Fibroblast of skin of left biceps (primary cell): ENCODE results near the gene TMEM132D.

Source experiments
- DNase-seq, 2 experiments: peaks; one replicate each; pipeline ENCODE4 v3.0.0-alpha.2; 2013; ENCODE audit warnings: low read depth in 2 of 2

TMEM132D gene

GRCh38 chr12:129101816-129102215 is 802.0 kb downstream of the TMEM132D start:
- no peak for DNase-seq

GRCh38 chr12:129101404-129101803 is 802.4 kb downstream of the TMEM132D start:
- DNase-seq = no peak

DNA sequence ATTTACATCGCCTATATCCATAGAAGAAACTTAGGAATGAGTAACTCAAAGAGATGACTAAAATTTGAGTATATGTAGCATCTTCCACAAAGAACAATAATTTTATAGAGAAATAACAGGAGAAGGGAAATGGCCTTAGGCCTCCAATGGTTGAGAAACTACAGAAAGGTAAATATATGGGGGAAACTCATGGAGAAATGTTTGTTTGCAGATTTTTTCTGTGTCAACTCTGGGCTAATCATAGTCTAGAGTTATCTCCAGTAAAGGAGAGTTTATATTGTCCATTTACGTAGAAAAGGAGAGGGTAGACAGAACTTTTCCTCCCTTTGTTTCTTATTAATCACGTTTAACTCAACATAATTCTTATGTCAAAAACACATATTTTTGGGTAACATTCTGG is 806.4 kb downstream of the TMEM132D start:
- DNase-seq = no peak

DNA sequence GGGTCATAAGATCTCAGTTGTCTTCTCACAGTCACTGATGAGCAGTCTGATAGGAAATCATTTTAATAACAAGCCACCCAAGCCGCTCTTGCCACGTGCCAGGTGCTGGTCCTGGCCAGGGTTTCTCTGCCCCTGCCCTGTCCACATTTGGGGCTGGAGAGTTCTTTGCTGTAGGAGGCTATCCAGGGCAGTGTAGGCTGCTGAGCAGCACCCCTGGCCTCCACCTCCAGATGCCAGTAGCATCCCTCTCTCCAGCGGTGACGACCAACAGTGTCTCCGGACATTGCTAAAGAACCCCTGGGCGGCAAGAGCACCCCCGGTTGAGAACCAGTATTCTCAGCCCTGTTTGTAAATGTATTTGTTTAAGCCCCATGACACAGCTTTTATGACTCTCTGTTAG is 806.9 kb downstream of the TMEM132D start:
- no peak for DNase-seq

DNA sequence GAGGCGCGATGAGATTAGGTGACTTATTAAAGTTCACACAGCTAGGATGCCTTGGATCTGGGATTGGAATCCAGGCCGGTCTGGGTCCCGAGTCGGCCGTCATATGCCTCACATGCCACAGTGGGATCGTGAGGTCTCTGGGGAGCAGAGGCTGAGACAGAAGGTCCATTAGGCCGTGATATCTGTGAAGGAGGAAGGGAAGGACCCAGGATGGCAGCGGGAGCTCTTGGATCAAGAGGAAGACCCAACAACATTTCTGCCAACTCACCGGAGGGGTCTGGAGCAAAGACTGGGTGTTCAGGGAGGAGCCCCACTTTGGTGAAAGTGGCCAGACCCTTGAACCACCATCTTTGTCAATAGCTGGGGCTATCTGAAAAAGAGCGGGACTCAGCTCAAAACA is 807.6 kb downstream of the TMEM132D start:
- no peak for DNase-seq

DNA sequence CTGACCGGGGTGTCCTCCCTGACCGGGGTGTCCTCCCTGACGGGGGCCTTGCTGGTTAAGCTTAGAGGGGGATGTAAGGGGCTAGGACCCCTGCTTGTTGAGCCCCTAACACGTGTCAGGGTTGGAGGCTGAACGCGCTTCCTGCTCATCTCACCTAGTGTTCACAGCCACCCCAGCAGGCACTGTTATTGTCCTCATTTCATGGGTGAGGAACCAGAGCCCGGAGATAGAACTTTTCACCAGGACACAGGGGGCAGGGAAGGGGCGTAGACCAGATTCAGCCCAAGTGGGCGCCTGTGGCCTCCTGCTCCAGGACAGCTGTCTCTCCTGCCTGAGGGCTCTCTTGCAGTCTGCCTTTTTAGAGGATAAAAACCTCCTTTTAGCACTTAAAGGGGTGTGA is 814.2 kb downstream of the TMEM132D start:
- no peak for DNase-seq

GRCh38 chr12:129084875-129085826 is 818.7 kb downstream of the TMEM132D start:
- DNase-seq = no peak

DNA sequence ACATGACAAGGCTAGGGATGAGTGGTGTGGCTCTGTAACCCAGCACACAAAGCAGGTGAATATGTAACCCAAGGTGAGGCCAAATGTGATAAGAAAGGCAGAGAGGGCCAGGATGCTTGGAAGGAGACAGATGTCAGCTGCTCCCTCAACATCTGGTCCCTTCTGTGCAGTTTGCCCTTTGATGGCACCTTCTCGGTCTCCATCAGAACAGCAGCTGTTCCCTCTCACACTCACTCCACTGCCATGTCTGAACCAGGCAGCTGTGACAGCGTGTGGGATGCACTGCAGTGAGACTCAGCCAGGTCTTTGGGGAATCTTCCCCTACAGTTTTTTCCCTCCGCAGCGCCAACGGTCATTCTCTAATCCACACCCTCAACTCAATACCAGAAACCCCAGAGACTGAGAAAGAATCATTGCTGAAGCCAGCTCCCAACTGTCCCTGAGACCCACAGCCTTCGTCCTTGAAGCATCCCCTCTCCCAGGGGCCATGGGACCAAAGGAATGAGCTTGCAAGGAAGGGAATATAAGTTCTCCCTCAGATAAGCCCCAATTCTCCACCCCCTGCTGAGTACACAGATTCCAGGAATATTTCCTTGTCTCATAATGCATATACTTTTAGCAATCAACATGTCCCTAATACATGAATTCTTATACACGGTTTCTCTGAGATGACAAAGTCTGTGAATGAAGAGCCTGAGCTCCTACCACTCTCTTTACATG is 820.5 kb downstream of the TMEM132D start:
- DNase-seq = no peak

GRCh38 chr12:129082441-129082840 is 821.4 kb downstream of the TMEM132D start:
- no peak for DNase-seq

- DNase-seq = no peak
Observed at GRCh38 chr12:129081755-129082250, 822.0 kb downstream of the TMEM132D start.

- no peak for DNase-seq
Observed at GRCh38 chr12:129080821-129081220, 823.0 kb downstream of the TMEM132D start.

DNA sequence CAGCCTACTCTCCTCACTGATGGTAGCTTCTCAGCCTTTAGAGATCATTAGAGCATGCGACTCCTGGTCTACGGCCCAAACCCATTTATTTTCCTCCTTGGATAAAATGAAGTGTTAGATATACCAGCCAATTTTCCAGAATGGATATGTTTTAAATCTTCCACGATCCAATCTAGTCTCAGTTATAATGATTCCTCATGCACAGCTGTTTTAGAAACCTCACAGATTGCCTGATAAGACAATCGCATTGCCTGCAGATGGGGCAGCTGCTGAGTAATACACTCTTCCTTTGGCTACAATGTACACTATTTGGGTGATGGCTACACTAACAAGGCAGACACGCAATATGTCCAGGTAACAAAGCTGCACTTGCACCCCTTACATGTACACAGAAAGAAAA is 823.4 kb downstream of the TMEM132D start:
- DNase-seq = no peak

DNA sequence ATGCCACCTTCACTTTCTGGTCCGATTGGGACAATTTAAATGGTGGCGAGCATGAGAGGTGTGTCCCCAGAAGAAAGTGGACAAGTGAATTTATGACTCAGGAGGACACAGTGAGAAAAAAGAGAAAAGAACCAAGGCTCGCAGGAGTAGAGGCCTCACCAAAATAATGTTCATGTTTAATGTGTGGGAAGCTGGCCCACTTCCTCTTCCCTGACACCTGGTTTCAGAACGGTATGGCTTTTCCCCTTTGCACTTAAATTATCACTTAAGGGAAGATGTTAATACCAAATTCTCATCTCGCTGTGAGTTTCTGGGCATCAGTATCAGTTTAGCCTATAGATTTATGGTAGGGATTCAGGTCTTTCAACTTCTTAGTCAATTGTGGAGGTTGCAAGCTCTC is 824.1 kb downstream of the TMEM132D start:
- DNase-seq = no peak

DNA sequence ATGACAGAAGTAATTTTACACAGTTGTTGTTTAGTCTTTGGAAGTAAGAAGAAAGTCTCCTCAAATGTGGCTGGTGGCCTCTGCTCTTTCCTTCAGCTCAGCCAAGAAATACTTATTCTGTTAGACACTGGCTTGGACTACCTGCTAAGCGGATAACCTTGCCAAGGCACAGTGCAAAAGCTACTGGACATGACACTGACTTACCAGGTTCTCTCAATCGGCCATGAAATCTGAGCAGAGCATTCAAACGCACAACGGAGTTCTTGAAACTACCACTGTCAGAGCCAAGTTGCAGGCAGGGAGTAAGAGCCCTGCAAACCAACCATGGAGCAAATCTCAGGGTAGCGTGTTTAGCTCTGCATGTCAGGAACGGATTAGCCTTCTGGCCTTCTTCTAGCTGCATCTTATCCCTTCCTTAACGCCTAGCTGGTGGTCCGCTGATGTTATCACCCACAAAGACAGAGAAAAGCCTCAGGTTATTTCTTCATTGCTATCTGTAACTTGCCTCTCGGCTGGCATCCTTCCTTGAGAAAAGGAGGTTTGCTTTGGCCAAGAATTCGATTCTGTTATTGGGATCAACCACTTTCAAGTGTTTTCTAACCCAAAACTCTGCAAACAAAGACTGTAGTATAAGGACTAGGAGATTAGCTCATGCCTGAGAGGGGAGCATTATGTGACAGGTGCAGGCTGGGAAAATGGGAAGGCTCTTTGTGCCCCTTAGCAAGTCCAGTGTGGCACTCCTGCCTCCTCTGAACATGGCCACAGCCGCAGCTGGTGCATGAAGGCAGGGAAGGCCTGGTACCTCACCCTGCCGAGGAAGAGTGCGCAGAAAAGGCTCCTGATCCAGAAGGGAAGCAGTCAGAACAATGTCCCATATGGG is 827.1 kb downstream of the TMEM132D start:
- no peak for DNase-seq

- no peak for DNase-seq
Observed at GRCh38 chr12:129075460-129076208, 828.2 kb downstream of the TMEM132D start.

DNA sequence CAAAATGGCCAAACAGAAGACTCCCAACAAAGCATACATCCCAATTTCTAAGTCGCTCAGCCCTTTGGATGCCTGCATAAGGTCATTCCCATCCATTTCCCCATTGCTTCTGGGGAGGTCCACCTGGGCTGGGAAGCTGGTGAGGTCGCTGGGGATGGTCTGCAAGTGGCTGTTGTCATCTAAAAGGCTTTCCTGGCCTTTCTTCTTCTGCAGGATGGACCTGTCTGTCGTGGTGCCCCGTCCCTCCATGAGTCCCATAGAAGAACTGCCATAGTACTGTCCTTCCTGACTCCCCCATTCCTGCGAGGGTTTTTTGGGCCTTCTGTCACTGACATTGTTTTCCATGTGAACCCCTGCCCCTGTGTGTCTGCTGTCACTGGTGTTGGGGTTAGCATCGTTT is 829.4 kb downstream of the TMEM132D start:
- DNase-seq = no peak

- DNase-seq = no peak
Observed at GRCh38 chr12:129073157-129073915, 830.5 kb downstream of the TMEM132D start.

GRCh38 chr12:129071362-129071761 is 832.5 kb downstream of the TMEM132D start:
- DNase-seq = no peak

DNA sequence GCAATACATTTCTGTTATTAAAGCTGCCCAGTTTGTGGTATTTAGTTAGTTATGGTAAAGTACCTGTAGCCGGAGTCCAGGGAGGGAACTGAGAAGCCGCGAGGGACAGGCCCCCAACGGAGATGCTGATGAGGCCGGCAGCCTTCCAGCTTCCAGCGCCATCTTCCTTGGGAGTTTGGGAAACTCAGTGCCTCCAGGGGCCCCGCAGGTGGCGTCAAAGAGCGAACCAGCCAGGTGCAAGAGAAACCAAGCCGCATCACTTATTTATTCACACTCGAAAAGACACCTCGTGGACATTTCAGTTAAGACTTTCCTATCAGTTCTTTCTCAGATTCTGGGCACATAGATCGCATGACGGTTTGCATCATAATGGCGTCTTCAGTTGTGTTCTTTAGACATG is 833.9 kb downstream of the TMEM132D start:
- DNase-seq = no peak

GRCh38 chr12:129068684-129069083 is 835.1 kb downstream of the TMEM132D start:
- DNase-seq = no peak
